HepG2 (cell line): ENCODE results near the gene BCAS1. TPM values are rescaled to one million over a fixed set of nuclear protein-coding genes. Genes with fewer than 3 reads are reported as not detected.

Experiments
- AHDC1 ChIP-seq: sonication (generic); formaldehyde crosslinking; IDR thresholded peaks from 2 replicates; pipeline ENCODE4 v1.5.1; 2020; ENCODE audit warnings: mild to moderate bottlenecking, missing genetic modification reagents, borderline replicate concordance
- BRCA1 ChIP-seq: sonication (generic); formaldehyde crosslinking; IDR thresholded peaks from 2 replicates; pipeline ENCODE4 v1.4.0; 2020; ENCODE audit warnings: missing genetic modification reagents
- CSRNP2 ChIP-seq: sonication (generic); formaldehyde crosslinking; conservative IDR thresholded peaks from 2 replicates; pipeline ENCODE4 v1.8.0; 2022; ENCODE audit warnings: low read depth, missing genetic modification reagents
- DMTF1 ChIP-seq: sonication (generic); formaldehyde crosslinking; IDR thresholded peaks from 2 replicates; pipeline ENCODE4 v1.4.0; 2020; ENCODE audit warnings: mild to moderate bottlenecking, missing genetic modification reagents
- EP300 ChIP-seq, 3 experiments: sonication (generic) in 1 of 3; formaldehyde crosslinking in 1 of 3; IDR thresholded peaks; 2 replicates each; pipeline versions ENCODE4 v1.5.1 to v1.6.1; 2011 to 2020; ENCODE audit warnings: low read depth in 2 of 3, low read length in 2 of 3, borderline replicate concordance in 1 of 3, improper control_type of control experiment in 1 of 3, mild to moderate bottlenecking in 1 of 3, missing genetic modification reagents in 1 of 3, moderate library complexity in 1 of 3
- GZF1 ChIP-seq: sonication (generic); formaldehyde crosslinking; IDR thresholded peaks from 2 replicates; pipeline ENCODE4 v1.5.1; 2020; ENCODE audit warnings: mild to moderate bottlenecking, missing genetic modification reagents
- KAT8 ChIP-seq: IDR thresholded peaks from 2 replicates; pipeline ENCODE4 v1.6.1; 2016; ENCODE audit warnings: missing genetic modification reagents, missing compliant biosample characterization
- NCOA5 ChIP-seq: sonication (generic); formaldehyde crosslinking; IDR thresholded peaks from 2 replicates; pipeline ENCODE4 v1.4.0; 2020; ENCODE audit warnings: missing genetic modification reagents
- NRL ChIP-seq: sonication (generic); formaldehyde crosslinking; IDR thresholded peaks from 2 replicates; pipeline ENCODE4 v1.5.0; 2020; ENCODE audit warnings: missing genetic modification reagents, mild to moderate bottlenecking, moderate library complexity, borderline replicate concordance
- PHF20 ChIP-seq: sonication (generic); formaldehyde crosslinking; IDR thresholded peaks from 2 replicates; pipeline ENCODE4 v1.5.0; 2020; ENCODE audit warnings: mild to moderate bottlenecking, missing genetic modification reagents
- RFX1 ChIP-seq: fragments of 450-650 bp; IDR thresholded peaks from 2 replicates; pipeline ENCODE4 v1.6.1; 2017
- ZNF577 ChIP-seq: sonication (generic); formaldehyde crosslinking; IDR thresholded peaks from 2 replicates; pipeline ENCODE4 v1.4.0; 2020; ENCODE audit warnings: mild to moderate bottlenecking, low read depth, missing genetic modification reagents, borderline replicate concordance
- ZNF770 ChIP-seq: sonication (generic); formaldehyde crosslinking; IDR thresholded peaks from 2 replicates; pipeline ENCODE4 v1.5.0; 2020; ENCODE audit warnings: mild to moderate bottlenecking, missing genetic modification reagents
- ZNF891 ChIP-seq: sonication (generic); formaldehyde crosslinking; IDR thresholded peaks from 2 replicates; pipeline ENCODE4 v1.5.0; 2020; ENCODE audit warnings: mild to moderate bottlenecking, missing genetic modification reagents
- polyA plus RNA-seq, 8 experiments: library from polyadenylated mRNA; depleted of rRNA in 3 of 8; stranded (reverse) in 7 of 8; unstranded in 1 of 8; fragments of >200 nt; fragmentation: Illumina TruSeq in 4 of 8; extraction: Trizol in 4 of 8; gene quantifications; 2 replicates each; pipeline versions ENCODE4 v1.2.1 to v1.2.3, GENCODE V29; 2011 to 2016; ENCODE audit warnings: low read depth in 4 of 8, missing spikeins in 1 of 8, mixed read lengths in 1 of 8; ENCODE audit not compliant: insufficient read depth in 1 of 8
- total RNA-seq, 5 experiments: library from RNA; depleted of rRNA; stranded (reverse); fragments of >200 nt; fragmentation: Illumina TruSeq; extraction: Trizol; gene quantifications; 2 replicates each; pipeline ENCODE4 v1.2.3, GENCODE V29; 2016; ENCODE audit warnings: low read depth in 1 of 5

BCAS1 gene
- total and polyA plus RNA-seq, 2 of the 13 experiments (the other 11 are each of a cell fraction or from before 2014, with no cell fraction given) = 0.55 to 0.91 TPM

- TF ChIP-seq NRL (CRISPR knock-in tag) (no peak), KAT8 (CRISPR knock-in tag) (peak; percentile 84), ZNF577 (CRISPR knock-in tag) (no peak), EP300 (IDR thresholded peaks at IDR 0.05; ENCODE audit: low read depth in 2 of 2, low read length in 2 of 2) (peak; percentile 36 to 95; a peak in 3 of 4 replicates), EP300 (CRISPR knock-in tag; IDR thresholded peaks at IDR 0.05; ENCODE audit: borderline replicate concordance) (peak; percentile 95), NCOA5 (CRISPR knock-in tag) (no peak), ZNF891 (no peak), BRCA1 (CRISPR knock-in tag) (no peak), RFX1 (no peak), ZNF770 (CRISPR knock-in tag) (no peak), GZF1 (no peak), PHF20 (CRISPR knock-in tag) (peak; percentile 31; the same call in 1 of the 2 replicates), CSRNP2 (CRISPR knock-in tag) (no peak), DMTF1 (CRISPR knock-in tag) (peak; percentile 92; the same call in 1 of the 2 replicates), AHDC1 (peak; percentile 95; the same call in 1 of the 2 replicates)
These were observed 37.4 kb upstream of the BCAS1 start (continued) for GRCh38 chr20:54107600-54108325.
